HG03025 (cell line): ENCODE results near the gene POLR3K.
"Not testable (repeated sequence)": the region's sequence is repeated elsewhere in the genome, so short reads cannot be mapped to it uniquely, and the experiment has no call there.

Experiments
- ATAC-seq: cut with Tn5 transposase; IDR thresholded peaks from one replicate; pipeline ENCODE4 v1.9.1; 2021; ENCODE audit warnings: mild to moderate bottlenecking, moderate library complexity; ENCODE audit not compliant: unreplicated experiment, low FRiP score

The POLR3K gene

DNA sequence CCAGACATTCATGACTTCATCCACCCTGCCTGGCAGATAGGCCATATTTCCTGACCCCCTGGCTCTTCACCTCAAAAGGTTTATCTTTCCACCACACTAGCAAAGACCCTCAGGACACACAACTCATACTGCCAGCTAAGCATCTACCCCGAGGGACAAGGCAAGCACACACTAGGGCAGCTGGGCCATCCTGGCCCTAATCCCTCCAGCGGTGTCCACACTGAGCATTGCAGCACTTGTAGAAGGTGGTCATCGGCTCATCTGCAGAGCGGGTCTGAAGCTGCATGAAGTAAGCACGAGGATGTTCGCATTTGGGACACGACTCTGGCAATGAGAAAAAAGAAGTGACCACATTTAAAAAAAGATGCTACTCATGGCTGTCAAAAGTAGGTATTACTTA lies 6.2 kb downstream of the POLR3K start:
- ATAC-seq = no peak

DNA sequence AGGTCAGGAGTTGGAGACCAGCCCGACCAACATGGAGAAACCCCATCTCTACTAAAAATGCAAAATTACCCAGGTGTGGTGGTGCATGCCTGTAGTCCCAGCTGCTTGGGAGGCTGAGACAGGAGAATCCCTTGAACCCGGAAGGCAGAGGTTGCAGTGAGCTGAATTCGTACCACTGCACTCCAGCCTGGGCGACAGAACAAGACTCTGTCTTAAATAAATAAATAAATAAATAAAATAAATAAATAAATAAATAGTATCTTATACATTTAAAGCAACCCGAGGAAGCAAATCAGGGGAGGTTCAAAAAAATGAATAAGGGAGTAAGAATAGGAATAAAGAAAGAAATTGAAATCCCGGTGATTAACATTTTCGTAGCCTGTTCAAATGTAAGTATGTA lies 6.9 kb downstream of the POLR3K start:
- not testable (repeated sequence) for ATAC-seq

DNA sequence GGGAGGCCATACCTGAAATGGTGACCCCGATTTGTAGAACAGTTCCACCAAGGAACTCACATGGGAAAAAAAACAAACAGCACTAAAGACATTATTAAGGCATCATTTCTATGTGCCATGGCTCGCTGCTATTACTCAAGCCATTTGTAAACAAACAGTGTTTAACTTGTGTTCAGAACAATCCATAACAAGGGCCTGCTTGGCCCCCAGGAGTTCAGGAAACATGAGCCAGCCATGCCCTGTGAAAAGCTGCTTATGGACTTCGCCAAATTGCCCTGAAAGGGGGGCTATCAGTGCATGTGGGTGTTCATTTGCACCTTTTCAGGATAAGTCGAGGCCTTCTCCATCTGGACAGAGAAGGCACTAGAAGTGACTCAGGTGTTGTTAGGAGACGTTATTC lies 8.0 kb downstream of the POLR3K start:
- ATAC-seq = no peak

DNA sequence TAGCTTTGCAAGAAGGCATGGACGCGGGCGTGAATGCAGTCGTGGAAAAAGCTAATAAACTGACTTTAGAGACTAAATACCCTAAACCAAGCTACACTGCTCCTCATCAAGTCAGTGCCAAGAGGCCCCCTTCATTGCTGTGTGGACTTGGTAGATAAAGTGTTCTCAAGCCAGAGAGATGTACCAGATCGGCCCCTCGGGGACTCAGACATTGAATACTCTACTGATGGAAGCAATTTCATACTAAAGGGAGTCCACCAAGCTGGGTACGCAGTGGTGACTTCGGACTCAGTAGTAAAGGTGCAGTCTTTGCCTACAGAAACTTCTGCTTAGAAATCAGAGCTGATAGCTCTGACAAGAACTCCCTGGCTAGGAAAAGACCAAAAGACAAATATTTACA lies 8.8 kb downstream of the POLR3K start:
- no peak for ATAC-seq

DNA sequence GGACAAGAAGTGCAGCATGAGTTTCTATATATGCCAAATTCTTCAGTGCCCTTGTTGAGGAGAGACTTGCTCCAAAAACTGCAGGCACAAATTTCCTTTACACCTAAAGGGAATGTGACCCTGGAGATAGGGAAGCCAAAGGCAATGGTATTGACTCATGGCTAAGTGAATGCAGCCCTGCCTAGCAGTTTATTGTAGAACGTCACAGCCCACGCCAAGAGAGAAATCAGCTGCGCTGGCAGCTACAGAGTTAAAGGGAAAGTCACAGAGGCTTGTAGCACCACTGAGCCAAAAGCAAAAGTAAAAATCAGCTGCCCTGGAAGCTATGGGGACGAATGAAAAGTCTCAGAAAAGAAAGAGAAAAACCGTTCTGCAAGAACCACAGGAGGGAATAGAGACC lies 10.1 kb downstream of the POLR3K start:
- ATAC-seq = no peak

DNA sequence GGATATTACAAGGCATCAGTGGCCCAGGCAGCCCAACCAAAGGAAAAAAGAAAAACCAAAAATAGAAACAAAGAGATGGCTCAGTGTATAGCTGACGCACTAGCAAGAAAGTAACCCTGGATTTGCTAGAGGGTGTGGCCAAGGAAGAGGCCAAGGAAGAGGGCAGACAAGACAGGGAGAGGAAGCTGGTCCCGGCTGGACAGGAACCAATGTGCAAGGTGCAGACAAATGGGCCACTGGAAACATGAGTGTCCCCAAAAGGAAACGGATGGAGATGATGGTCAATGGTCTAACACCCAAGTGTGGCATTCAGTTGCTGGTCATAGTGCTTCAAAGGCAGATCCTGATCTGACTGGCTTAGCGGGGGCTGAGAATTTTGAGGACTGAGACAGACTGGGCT lies 10.7 kb downstream of the POLR3K start:
- no peak for ATAC-seq

DNA sequence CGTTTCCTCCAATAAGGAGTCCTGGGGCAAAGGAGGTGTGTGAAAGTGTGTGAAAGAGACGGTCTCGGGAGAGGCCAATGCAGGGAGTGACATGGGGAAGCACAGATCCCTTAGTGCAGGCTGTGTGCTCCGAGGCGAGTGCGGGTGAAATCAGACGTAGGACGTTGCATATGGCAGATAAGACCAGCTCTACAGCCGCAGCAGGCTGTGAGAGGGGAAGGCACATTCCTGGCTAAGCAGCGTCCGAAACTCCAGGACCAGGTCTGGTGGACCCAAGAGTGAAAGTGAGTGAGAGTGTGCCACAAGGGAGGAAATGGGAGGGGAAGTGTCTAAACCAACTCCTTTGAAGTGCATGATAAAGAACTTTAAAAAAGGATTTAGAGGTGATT lies 11.3 kb downstream of the POLR3K start:
- no peak for ATAC-seq

DNA sequence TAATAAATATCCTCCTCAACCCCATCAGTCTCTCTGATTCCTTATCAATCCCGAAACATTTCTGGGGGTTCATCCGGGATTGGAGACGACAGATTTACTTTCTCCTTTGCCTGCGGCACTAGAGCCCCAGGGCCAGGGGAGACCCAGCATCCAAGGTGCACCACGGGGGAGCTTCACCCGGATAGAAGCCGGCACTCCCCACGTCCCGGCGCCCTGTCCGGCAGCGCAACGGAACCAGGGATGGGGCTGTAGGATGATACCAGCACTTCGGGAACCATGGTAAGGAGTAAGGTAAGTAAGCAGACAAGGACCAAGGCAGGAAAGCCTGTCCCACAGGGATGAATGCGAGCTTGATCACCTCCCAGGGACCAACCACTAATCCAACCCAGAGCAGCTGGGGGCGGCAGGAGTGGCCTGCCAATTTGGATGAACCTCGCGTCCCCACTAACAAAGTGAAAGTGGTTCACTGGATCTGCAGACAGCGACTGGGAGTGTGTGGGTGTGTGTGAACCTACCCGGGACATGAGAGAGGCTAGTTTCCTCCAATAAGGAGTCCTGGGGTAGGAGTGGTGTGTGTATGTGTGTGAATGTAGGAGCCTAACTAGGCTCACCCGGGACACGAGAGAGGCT lies 11.9 kb downstream of the POLR3K start:
- no peak for ATAC-seq

DNA sequence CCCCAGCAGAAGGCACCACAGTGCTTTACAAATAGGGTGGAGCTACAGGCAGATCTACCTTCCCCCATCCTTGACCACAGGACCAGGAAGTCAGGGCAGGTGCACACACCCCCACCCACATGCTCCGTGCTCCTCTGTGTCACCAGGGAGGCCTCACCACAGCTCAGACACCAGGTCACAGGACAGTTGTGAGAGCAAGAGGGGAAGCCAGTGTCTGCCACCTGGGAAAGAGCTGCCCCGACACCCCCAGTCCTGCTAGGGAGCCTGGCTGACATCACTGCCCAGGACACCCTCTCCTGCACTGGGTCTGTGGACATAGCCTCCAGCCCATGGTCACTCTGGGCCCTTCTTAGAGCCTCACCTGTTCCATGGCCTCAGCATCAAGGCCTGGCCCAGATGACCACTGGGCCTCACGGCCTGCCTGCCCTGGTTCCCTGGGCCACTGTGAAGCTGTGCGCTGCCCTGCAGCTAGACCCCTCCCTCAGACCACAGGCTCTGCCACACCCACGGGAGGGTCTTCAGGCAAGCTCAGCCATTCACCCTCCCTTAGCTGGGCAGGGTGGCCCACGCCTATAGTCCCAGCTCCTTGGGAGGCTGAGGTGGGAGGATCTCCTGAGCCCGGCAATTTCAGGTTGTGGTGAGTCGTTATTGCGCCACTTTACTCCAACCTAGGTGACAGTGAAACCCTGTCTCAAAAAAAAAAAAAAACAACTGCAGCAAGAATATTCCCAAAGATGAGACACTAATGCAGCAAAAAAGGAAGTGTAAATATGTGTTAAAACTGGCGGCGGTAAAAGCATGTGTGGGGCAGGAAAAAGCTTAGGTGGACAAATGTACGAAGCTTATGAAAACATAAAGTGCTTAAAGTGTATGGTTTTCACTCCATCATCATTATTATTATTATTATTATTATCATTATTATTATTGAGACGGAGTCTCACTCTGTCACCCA lies 14.2 kb downstream of the POLR3K start:
- peak; percentile 65 for ATAC-seq

DNA sequence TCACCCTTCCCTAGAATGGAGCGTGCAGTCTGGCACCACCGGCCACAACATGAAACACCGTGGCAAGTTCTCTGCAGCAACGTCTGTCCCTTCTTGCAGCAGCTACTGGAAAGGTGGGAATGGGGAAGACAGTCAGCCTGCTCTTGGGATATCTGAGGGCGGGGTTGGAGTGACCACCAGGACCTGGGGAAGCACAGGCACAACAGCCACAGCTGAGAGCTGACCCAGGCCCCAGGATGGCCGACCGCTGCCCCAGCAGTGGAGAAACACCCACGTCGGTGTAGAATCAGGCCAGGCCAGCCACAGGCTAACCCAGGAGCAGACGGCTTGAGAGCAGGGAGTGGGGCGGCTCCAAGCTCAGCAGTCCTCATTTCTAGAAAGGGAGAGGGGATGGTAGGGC lies 15.2 kb downstream of the POLR3K start:
- not testable (repeated sequence) for ATAC-seq

DNA sequence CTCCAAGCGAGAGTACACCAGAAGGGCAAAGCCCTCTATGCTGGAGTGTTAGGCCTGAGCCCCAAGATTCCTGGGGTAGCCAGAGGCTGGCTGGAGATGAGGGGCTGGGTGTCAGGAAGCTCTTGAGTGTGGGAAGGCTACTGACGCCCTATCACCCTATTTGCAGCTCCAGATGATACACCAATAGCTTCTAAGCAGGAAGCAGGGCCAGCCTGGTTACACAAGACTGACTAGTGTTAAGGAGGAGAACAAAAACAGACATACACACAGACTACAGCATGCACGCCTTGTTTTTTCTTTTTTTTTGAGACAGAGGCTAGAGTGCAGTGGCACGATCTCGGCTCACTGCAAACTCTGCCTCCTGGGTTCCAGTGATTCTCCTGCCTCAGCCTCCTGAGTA lies 15.9 kb downstream of the POLR3K start:
- ATAC-seq = no peak

DNA sequence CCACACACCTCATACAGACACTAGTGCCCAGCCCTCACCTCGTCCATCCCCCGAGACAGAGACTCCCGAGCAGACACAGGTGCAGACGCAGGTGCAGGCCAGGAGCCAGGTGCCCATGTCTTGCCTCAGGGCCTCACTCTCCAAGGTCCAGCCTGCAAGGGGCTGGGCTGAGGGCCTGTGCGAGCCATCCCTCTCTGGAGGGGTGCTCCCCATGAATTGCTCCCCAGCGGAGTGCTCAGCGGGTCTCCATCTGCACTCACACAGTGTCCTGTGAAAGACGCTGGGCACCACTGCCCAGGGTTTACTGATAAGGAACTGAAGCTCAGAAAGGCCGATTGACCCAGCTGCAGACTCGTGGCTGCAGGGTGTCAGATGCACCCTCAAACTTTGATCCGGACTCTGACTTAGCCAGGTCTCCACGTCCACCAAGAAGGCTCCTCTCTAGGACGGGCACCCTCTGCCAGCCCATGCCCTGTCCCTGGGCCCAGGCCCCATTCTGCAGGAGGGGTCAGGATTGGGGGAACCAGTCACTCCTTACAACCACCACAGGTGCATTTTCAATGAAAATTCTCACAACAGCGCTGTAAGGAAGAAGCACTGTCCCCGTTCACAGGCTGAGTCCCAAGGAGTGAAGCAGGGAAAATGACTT lies 16.9 kb downstream of the POLR3K start:
- ATAC-seq = no peak

DNA sequence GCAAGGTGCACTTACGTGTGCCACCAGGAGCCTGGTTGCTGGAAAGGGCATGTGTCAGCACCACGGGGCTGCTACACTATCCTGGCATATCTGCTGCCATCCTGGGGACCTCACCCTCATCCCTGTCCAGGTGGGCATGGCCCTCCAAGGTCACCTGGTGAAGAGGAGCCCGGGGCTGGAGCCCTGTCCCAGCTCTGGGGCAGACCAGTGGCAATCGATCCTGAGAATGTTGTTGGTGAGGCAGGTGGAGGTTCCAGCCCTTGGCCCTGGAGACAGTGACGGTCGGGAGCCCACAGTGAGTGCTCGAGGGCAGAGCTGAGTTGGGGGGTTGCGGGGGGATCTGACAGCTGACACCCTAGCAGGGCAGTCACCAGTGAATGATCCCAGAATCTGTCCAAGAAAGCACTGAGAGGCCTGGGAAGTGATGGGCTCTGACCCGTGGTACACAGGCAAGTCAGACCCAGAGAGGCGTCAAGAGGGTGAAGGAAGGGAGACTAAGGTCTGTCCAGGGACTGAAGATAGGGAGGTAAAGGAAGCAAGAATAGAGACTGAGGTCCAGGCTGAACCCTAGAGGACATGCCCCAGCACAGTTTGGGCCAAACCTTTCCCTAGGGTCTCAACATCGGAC lies 17.6 kb downstream of the POLR3K start:
- ATAC-seq = no peak

DNA sequence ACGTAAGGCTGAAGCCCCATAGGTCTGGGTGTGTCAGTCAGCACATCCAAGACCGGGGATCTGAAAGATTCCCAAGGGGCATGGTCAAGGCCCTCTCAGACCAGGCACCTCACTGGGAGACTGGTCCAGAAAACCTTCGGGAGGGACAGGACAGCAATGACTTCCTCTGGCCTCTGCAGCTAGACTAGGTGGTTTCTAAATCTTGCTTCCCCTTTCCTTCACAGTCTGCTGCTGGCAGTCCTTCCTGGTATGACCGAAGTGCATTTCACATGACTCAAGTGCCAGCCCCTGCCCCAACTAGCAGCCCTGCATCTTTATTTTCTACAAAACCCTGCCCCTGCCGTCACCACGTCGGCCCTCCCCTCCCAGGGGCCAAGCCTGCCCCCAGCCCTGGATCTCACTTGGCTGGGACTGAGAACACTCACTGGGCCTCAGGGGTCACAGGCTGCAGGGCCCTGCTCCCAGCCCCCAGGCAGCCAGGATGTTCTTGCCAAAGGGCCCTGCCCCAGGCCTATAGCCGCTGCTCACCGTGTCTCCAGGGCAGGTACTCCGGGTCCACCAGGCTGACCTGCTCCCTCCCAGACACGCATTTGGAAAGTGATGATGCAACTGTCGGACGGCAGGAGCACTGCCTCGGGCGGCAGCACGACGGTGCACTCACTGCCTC lies 18.3 kb downstream of the POLR3K start:
- ATAC-seq = no peak

DNA sequence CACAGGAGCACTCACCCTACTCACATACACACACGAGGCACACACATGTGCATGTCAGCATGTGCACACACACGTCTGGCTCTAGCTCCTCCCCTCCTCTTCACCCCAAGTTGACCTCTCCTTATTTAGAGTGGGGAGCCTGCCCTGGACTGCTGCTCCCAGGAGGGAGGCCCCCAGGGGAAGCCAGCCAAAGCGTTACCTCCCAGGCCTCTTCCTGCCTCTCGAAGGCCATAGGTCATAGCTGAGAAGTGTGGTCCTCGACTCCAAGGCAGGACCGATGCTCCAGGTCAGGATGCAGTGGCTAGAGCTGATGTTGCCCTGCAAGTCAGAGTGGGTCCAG lies 18.8 kb downstream of the POLR3K start:
- no peak for ATAC-seq

DNA sequence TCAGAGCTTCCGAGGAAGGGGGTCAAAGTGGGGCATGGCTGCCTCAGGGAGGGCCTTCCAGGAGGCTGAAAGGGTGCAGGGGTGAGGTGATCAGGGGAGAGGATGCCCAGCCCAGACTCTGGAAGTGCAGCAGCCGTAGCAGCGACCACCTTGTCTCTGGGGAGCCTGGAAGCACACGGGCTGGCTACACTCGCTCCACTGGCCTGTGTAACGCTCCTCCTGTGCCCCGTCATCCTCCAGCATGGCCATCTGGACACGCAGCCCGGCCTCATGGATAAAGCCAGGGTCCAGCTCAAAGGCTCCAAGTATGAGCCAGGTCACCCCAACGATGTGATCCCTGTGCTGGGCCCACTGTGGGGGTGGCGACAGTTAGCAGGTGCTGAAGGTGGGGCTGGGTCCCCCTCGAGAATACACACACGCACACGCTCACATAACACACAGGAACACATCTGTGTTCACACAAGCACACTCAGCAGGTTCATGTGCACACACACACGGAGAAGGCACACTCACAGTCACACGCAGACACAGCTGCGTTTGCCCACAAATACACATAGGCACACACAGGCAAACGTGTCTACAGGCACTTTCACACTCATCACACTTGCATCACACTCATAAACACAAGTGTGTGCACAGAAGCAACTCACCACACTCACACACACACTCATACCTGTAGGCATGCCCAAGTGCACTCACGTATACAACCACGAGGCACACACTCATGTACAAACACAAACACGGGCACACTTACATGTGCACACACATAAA lies 19.3 kb downstream of the POLR3K start:
- no peak for ATAC-seq

DNA sequence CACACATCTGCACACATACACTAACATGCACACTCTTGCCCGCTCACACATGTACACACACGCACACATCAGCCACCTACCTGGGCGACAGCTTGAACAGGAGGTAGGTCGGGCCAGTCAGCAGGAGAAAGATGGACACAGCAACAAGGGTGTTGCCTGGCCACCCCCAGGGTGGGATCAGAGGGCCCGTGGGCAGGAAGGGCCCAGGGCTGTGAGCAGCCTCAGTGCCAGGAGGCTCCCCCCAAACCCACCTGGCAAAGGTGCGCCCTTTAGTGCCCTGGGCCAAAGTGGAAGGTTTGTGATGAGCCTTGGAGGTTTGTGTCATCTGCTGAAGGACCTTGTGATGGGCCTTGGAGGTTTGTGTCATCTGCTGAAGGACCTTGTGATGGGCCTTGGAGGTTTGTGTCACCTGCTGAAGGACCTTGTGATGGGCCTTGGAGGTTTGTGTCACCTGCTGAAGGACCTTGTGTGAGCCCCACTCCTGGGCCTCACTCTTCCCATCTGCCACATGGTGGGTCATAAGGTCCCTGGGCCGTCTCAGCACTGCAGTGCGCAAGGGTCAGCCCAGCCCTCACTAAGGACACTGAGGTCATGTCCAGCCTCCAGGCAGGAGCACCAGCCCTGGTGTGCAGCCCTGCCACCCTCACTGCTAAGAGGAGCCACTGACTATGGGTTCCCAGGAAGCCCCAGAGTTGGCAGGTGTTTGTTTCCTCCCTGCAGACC lies 20.1 kb downstream of the POLR3K start:
- ATAC-seq = not testable (repeated sequence)

DNA sequence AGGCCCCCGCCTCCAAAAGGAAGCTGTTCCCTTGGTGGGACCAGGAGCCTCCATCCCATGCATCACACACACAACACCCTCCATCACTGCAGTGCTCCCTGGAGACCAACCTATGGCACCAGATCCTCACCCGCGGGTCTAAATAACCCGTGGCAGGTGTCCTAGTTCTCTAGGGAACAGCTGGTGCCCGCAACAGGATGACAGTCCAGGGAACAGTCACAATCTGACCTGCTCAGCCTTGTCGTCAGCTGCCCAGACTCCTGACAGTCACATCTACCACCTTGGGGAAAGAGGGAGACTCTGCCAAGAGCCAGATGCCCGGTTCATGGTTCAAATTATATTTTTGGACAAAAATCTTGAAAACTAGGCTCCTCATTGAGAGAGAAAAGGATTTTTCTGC lies 22.8 kb downstream of the POLR3K start:
- ATAC-seq = not testable (repeated sequence)

DNA sequence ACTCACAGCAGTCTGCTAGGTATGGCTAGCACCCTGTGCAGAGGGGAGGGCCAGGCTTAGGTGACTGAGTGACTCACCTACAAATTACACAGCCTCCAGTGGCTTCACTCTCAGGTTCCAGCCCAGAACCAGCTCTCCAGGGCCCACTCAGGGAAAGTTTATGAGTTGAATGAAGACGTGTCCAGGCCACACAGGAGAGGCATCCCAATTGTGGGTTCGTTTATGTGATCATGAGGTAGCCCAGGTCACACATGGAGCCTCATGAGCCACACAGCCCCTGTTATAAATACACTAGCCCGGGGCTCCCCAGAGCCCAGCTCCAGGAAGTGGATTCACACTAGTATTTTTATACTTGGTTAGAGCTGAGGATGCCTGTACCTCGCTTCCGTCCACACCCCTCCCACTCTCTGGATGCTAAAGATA lies 27.5 kb downstream of the POLR3K start:
- not testable (repeated sequence) for ATAC-seq
